Liver (tissue), 9 donors: Measurements from ENCODE around the gene IFNGR2. TPM values are rescaled to one million over a fixed set of nuclear protein-coding genes. Genes with fewer than 3 reads are reported as not detected.

Source experiments
- DNase-seq: peaks from one replicate; pipeline ENCODE4 v3.0.0-alpha.2; 2017; ENCODE audit warnings: low spot score
- H3K27ac ChIP-seq, 2 donors: one replicate each; pipeline ENCODE4 v1.7.0; 2013; ENCODE audit warnings: inconsistent platforms in 2 of 2, low read length in 2 of 2, control low read depth in 1 of 2, low read depth in 1 of 2, mild to moderate bottlenecking in 1 of 2
- H3K27me3 ChIP-seq, 4 donors: one replicate each; pipeline versions ENCODE4 v1.6.1 to v1.7.0; 2013; ENCODE audit warnings: low read length in 3 of 4, inconsistent platforms in 1 of 4, mild to moderate bottlenecking in 1 of 4, moderate library complexity in 1 of 4; ENCODE audit not compliant: control insufficient read depth in 4 of 4, insufficient read depth in 4 of 4
- H3K36me3 ChIP-seq, 4 donors: one replicate each; pipeline versions ENCODE4 v1.6.1 to v1.7.0; 2013; ENCODE audit warnings: low read length in 3 of 4, mild to moderate bottlenecking in 3 of 4, low read depth in 1 of 4, moderate library complexity in 1 of 4; ENCODE audit not compliant: control insufficient read depth in 4 of 4, insufficient read depth in 3 of 4
- H3K4me1 ChIP-seq, 4 donors: one replicate each; pipeline versions ENCODE4 v1.6.1 to v1.7.0; 2013; ENCODE audit warnings: low read length in 3 of 4, mild to moderate bottlenecking in 3 of 4, moderate library complexity in 1 of 4; ENCODE audit not compliant: control insufficient read depth in 4 of 4, insufficient read depth in 4 of 4
- H3K4me3 ChIP-seq, 3 donors: one replicate each; pipeline versions ENCODE4 v1.6.1 to v1.7.0; 2013; ENCODE audit warnings: low read length in 3 of 3, control low read depth in 1 of 3, low read depth in 1 of 3, mild to moderate bottlenecking in 1 of 3
- H3K9ac ChIP-seq, 2 donors: one replicate each; pipeline ENCODE4 v1.7.0; 2013; ENCODE audit warnings: low read length in 2 of 2, mild to moderate bottlenecking in 2 of 2, moderate library complexity in 2 of 2, control low read depth in 1 of 2, low read depth in 1 of 2
- H3K9me3 ChIP-seq, 4 donors: one replicate each; pipeline versions ENCODE4 v1.6.1 to v1.7.0; 2013; ENCODE audit warnings: low read length in 3 of 4; ENCODE audit not compliant: control insufficient read depth in 4 of 4
- EGR1 ChIP-seq, 2 donors: IDR thresholded peaks; 2 replicates each; pipeline ENCODE4 v1.6.1; 2016 to 2018; ENCODE audit warnings: antibody characterized with exemption in 2 of 2, low read depth in 2 of 2
- FOXA2 ChIP-seq: IDR thresholded peaks from 2 replicates; pipeline ENCODE4 v1.6.1; 2016; ENCODE audit warnings: antibody characterized with exemption
- GABPA ChIP-seq, 2 donors: IDR thresholded peaks in 1 of 2; conservative IDR thresholded peaks in 1 of 2; 2 replicates each; pipeline ENCODE4 v1.6.1; 2016; ENCODE audit warnings: antibody characterized with exemption in 2 of 2, mild to moderate bottlenecking in 1 of 2, moderate library complexity in 1 of 2
- HNF4A ChIP-seq, 2 donors: conservative IDR thresholded peaks; 2 replicates each; pipeline ENCODE4 v1.6.1; 2016; ENCODE audit warnings: antibody characterized with exemption in 2 of 2, mild to moderate bottlenecking in 2 of 2
- HNF4G ChIP-seq: IDR thresholded peaks from 2 replicates; pipeline ENCODE4 v1.6.1; 2016; ENCODE audit warnings: antibody characterized with exemption
- JUND ChIP-seq, 2 donors: IDR thresholded peaks; 2 replicates each; pipeline ENCODE4 v1.6.1; 2016; ENCODE audit warnings: antibody characterized with exemption in 2 of 2
- NR2F2 ChIP-seq: IDR thresholded peaks from 2 replicates; pipeline ENCODE4 v1.6.1; 2016; ENCODE audit warnings: antibody characterized with exemption
- RAD21 ChIP-seq, 2 donors: IDR thresholded peaks; 2 replicates each; pipeline ENCODE4 v1.6.1; 2016; ENCODE audit warnings: antibody characterized with exemption in 2 of 2, mild to moderate bottlenecking in 2 of 2
- RXRA ChIP-seq, 2 donors: IDR thresholded peaks; 2 replicates each; pipeline ENCODE4 v1.6.1; 2017 to 2018; ENCODE audit warnings: antibody characterized with exemption in 2 of 2, mild to moderate bottlenecking in 1 of 2
- SP1 ChIP-seq: IDR thresholded peaks from 2 replicates; pipeline ENCODE4 v1.6.1; 2018; ENCODE audit warnings: antibody characterized with exemption, mild to moderate bottlenecking
- TAF1 ChIP-seq: conservative IDR thresholded peaks from 2 replicates; pipeline ENCODE4 v1.6.1; 2016; ENCODE audit warnings: antibody characterized with exemption, mild to moderate bottlenecking
- YY1 ChIP-seq: IDR thresholded peaks from 2 replicates; pipeline ENCODE4 v1.6.1; 2016; ENCODE audit warnings: antibody characterized with exemption, mild to moderate bottlenecking
- WGBS: extraction: QIAGEN DNeasy Blood & Tissue Kit; methylation state at CpG from one replicate; pipeline ENCODE4 v1.1.7; 2013; 5-methylcytosine and 5-hydroxymethylcytosine counted together
- polyA plus RNA-seq, 2 donors: library from polyadenylated mRNA; stranded (reverse) in 1 of 2; unstranded in 1 of 2; fragments of 200-250 nt in 1 of 2; fragments of >200 nt in 1 of 2; fragmentation: Nextera tagmentation in 1 of 2; extraction: Ambion mirVana in 1 of 2; gene quantifications; one replicate each; pipeline versions ENCODE4 v1.2.1 to v1.2.3, GENCODE V29; 2013 to 2015
- total RNA-seq, 2 donors: library from RNA; depleted of rRNA; stranded (reverse); fragments of >200 nt; gene quantifications; one replicate each; pipeline ENCODE4 v1.2.3, GENCODE V29; 2014
- TF ChIP-seq, protein P1 (sequence below): IDR thresholded peaks from 2 replicates; pipeline ENCODE4 v1.6.1; 2016; ENCODE audit warnings: antibody characterized with exemption
- TF ChIP-seq, protein P2 (sequence below): IDR thresholded peaks from 2 replicates; pipeline ENCODE4 v1.6.1; 2016; ENCODE audit warnings: antibody characterized with exemption
- TF ChIP-seq, protein P3 (sequence below): fragments of 150-350 bp; IDR thresholded peaks from 2 replicates; pipeline ENCODE4 v1.5.1; 2017; ENCODE audit warnings: improper control_type of control experiment, low read depth, low read length; ENCODE audit not compliant: missing input control
- TF ChIP-seq, protein P4 (sequence below): IDR thresholded peaks from 2 replicates; pipeline ENCODE4 v1.6.1; 2016; ENCODE audit warnings: antibody characterized with exemption
- donor health status: healthy.
- donor health status: healthy.
- donor health status: healthy.
- donor health status: healthy.
- donor health status: healthy.

Gene IFNGR2
- total and polyA plus RNA-seq, 4 donors: 23.0 to 24.3 (median 23.4) TPM

DNA sequence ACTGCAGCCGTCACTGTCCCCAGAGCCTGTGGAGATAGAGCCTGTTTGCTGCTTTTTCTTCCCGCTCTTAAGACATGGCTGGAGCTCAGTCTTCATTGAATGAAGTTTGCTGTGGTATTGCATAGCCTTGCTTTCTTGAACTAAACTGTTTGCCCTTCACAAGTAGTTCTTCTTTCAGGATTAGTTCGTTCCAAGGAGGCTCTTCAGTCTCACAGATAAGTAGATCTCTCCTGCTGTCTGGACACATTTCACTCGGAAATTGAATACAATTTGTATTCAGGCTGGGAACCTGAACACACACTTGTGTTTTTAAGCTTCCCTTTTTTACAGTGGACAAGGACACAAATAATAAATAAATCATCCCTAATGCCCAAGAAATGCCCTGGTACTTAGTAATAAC, 43.8 kb upstream of the IFNGR2 start:
- TF ChIP-seq RXRA (IDR thresholded peaks at IDR 0.05) (no peak), FOXA2 (no peak), YY1 (no peak), EGR1 (IDR thresholded peaks at IDR 0.05; ENCODE audit: low read depth in 2 of 2) (no peak), JUND (IDR thresholded peaks at IDR 0.05) (no peak), RAD21 (IDR thresholded peaks at IDR 0.05) (no peak), HNF4A (conservative IDR thresholded peaks at IDR 0.05) (no peak)
- TF ChIP-seq, protein P1, sequence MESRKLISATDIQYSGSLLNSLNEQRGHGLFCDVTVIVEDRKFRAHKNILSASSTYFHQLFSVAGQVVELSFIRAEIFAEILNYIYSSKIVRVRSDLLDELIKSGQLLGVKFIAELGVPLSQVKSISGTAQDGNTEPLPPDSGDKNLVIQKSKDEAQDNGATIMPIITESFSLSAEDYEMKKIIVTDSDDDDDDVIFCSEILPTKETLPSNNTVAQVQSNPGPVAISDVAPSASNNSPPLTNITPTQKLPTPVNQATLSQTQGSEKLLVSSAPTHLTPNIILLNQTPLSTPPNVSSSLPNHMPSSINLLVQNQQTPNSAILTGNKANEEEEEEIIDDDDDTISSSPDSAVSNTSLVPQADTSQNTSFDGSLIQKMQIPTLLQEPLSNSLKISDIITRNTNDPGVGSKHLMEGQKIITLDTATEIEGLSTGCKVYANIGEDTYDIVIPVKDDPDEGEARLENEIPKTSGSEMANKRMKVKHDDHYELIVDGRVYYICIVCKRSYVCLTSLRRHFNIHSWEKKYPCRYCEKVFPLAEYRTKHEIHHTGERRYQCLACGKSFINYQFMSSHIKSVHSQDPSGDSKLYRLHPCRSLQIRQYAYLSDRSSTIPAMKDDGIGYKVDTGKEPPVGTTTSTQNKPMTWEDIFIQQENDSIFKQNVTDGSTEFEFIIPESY: no peak
- Histone ChIP-seq H3K4me1 (peaks cover 0 to 16% (median 11%) of the 10 kb centered on the region in 4 donors), H3K36me3 (peaks cover 0 to 28% (median 14%) of the 10 kb centered on the region in 4 donors), H3K9me3 (no peaks in the 10 kb centered on the region), H3K27ac (no peak overlapping the region), H3K4me3 (no peak overlapping the region), H3K9ac (no peak overlapping the region), H3K27me3 (no peaks in the 10 kb centered on the region)
- no peak for DNase-seq
- WGBS: 92% methylated on average over 4 of the region's 4 CpGs

DNA sequence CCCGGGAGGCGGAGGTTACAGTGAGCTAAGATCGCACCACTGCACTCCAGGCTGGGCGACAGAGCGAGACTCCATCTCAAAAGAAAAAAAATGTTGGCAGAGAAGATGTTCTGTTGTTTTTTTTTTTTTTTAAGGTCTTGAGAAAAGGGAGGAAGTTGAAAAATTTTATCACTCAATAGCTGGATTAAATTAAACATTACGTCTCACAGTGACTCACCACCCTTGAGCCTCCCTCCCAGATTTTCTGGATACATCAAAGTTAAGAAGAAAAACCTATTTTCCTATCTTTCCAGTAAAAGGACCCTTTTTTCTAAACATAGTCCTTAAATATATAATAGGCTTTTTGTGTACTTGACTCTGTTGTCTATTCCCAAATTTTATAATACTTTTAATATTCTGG, 42.9 kb upstream of the IFNGR2 start:
- Histone ChIP-seq H3K27me3 (no peaks in the 10 kb centered on the region), H3K4me1 (peaks cover 0 to 16% (median 11%) of the 10 kb centered on the region in 4 donors), H3K9ac (no peak overlapping the region), H3K27ac (no peak overlapping the region), H3K36me3 (peaks cover 0 to 24% (median 13%) of the 10 kb centered on the region in 4 donors), H3K9me3 (no peaks in the 10 kb centered on the region), H3K4me3 (no peak overlapping the region)
- no peak for DNase-seq
- TF ChIP-seq FOXA2: no peak
- TF ChIP-seq RAD21 (IDR thresholded peaks at IDR 0.05): no peak
- TF ChIP-seq JUND (IDR thresholded peaks at IDR 0.05): peak in 1 of 2 donors; percentile 9
- no peak for TF ChIP-seq SP1
- WGBS: 82% methylated on average over 6 of the region's 6 CpGs

DNA sequence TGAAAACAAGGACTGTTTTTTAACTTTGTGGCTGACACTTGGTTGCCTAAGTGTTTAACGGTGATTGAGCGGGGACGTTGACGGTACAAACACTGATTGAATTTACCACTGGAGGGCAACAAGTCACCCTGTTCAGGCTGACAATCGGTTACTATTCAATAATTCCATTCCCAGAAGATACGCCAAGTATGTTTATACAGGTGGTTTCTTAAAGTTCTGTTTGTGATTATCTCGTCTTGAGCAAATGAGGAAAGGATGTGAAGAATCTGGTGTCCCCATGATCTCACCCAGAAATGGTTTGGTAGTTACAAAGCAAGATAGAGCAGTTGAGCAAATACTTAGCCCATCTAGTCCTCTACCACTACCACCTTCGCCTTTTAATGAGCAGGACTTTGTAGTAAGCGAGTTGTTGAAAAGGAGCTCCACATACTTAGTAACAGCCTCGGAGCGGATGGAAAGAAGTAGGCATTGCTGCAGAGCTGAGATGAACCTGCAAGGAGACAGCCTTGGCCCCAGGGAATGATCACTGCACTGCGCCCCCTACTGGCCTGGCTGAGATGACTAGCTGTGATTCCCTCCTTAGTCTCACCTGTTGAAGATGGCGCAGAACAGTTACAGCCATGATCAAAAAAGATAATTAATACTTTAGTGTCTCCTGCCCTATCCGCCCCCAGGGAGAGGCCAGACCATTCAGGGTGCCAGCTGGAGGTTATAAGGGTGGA, 42.2 kb upstream of the IFNGR2 start:
- Histone ChIP-seq H3K4me1 (peaks cover 0 to 16% (median 11%) of the 10 kb centered on the region in 4 donors), H3K9ac (peak overlapping the region in 1 of 2 donors; percentile 25), H3K9me3 (no peaks in the 10 kb centered on the region), H3K4me3 (no peak overlapping the region), H3K27me3 (no peaks in the 10 kb centered on the region), H3K36me3 (peaks cover 0 to 19% (median 11%) of the 10 kb centered on the region in 4 donors), H3K27ac (peak overlapping the region in 1 of 2 donors; percentile 42)
- DNase-seq: peak; percentile 83
- 14% methylated on average over 14 of the region's 14 CpGs for WGBS
- peak; percentile 70 to 79 for TF ChIP-seq RAD21 (IDR thresholded peaks at IDR 0.05)
- no peak for TF ChIP-seq NR2F2
- TF ChIP-seq GABPA (IDR thresholded peaks at IDR 0.05 in 1 of 2, conservative IDR thresholded peaks at IDR 0.05 in 1 of 2): no peak
- peak in 1 of 2 donors; percentile 18 for TF ChIP-seq RXRA (IDR thresholded peaks at IDR 0.05)
- TF ChIP-seq HNF4A (conservative IDR thresholded peaks at IDR 0.05): peak in 1 of 2 donors; percentile 8
- TF ChIP-seq, protein P2, sequence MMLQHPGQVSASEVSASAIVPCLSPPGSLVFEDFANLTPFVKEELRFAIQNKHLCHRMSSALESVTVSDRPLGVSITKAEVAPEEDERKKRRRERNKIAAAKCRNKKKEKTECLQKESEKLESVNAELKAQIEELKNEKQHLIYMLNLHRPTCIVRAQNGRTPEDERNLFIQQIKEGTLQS: no peak
- no peak for TF ChIP-seq FOXA2
- no peak for TF ChIP-seq TAF1
- TF ChIP-seq, protein P3, sequence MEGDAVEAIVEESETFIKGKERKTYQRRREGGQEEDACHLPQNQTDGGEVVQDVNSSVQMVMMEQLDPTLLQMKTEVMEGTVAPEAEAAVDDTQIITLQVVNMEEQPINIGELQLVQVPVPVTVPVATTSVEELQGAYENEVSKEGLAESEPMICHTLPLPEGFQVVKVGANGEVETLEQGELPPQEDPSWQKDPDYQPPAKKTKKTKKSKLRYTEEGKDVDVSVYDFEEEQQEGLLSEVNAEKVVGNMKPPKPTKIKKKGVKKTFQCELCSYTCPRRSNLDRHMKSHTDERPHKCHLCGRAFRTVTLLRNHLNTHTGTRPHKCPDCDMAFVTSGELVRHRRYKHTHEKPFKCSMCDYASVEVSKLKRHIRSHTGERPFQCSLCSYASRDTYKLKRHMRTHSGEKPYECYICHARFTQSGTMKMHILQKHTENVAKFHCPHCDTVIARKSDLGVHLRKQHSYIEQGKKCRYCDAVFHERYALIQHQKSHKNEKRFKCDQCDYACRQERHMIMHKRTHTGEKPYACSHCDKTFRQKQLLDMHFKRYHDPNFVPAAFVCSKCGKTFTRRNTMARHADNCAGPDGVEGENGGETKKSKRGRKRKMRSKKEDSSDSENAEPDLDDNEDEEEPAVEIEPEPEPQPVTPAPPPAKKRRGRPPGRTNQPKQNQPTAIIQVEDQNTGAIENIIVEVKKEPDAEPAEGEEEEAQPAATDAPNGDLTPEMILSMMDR: peak; percentile 84
- TF ChIP-seq JUND (IDR thresholded peaks at IDR 0.05): no peak
- no peak for TF ChIP-seq EGR1 (IDR thresholded peaks at IDR 0.05; ENCODE audit: low read depth in 2 of 2)
- TF ChIP-seq YY1: peak; percentile 91
- TF ChIP-seq, protein P4, sequence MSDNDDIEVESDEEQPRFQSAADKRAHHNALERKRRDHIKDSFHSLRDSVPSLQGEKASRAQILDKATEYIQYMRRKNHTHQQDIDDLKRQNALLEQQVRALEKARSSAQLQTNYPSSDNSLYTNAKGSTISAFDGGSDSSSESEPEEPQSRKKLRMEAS: no peak
- TF ChIP-seq, protein P1: no peak
- TF ChIP-seq SP1: no peak
- TF ChIP-seq HNF4G: no peak
